SU-DHL-6 (cell line): ENCODE measurements around the gene EEF1A2.

ENCODE experiments used
- CTCF ChIP-seq: fragments of 200-600 bp; sonication (generic); IDR thresholded peaks from one replicate; pipeline ENCODE4 v1.5.1; 2017; ENCODE audit warnings: antibody characterized with exemption, mild to moderate bottlenecking, low read length, moderate library complexity; ENCODE audit not compliant: insufficient read depth, poor library complexity, severe bottlenecking
- EZH2phosphoT487 ChIP-seq: fragments of 200-600 bp; sonication (generic), shearing (Covaris generic); conservative IDR thresholded peaks from 2 replicates; pipeline ENCODE4 v1.6.1; 2018; ENCODE audit warnings: mild to moderate bottlenecking, antibody characterized with exemption, low read length, moderate library complexity, mixed read lengths

GRCh38 chr20:63446216-63447024 lies 52.5 kb downstream of the EEF1A2 start:
- TF ChIP-seq CTCF: no peak
- no peak for TF ChIP-seq EZH2phosphoT487
